Caco-2 (cell line): Measurements from ENCODE around the gene LRP3. TPM values are rescaled to one million over a fixed set of nuclear protein-coding genes. Genes with fewer than 3 reads are reported as not detected.

Experiments used
- BruUV-seq: library from RNA; stranded (reverse); fragments of 400-500 nt; replicated peaks from 2 replicates; lab custom pipeline; 2021; lab: Mats Ljungman, UMichigan
- CTCF ChIA-PET: fragments of 300-600 bp; sonication (Branson Sonifier 250); formaldehyde crosslinking; loops from one replicate; lab custom pipeline; 2022; ENCODE audit warnings: antibody characterized with exemption; lab: Charles Lee
- POLR2A ChIA-PET: fragments of 300-600 bp; sonication (Branson Sonifier 250); formaldehyde crosslinking; loops from one replicate; lab custom pipeline; 2022; ENCODE audit warnings: antibody characterized with exemption; lab: Charles Lee
- DNase-seq, 2 experiments: peaks; one replicate each; pipeline versions ENCODE4 v3.0.0 to v3.0.0-alpha.2; 2020 to 2022
- H3K27me3 ChIP-seq: replicated peaks from 2 replicates; pipeline ENCODE4 v1.6.0; 2011; ENCODE audit warnings: low read length; ENCODE audit not compliant: control insufficient read depth, insufficient read depth
- H3K36me3 ChIP-seq: 2 replicates; pipeline ENCODE4 v1.5.1; 2011; ENCODE audit warnings: low read length; ENCODE audit not compliant: control insufficient read depth, insufficient read depth
- H3K4me1 ChIP-seq: fragments of 250-450 bp; sonication (Bioruptor Pico); 2 replicates; pipeline ENCODE4 v1.5.1; 2020; ENCODE audit warnings: mild to moderate bottlenecking
- H3K4me3 ChIP-seq: 2 replicates; pipeline ENCODE4 v1.5.1; 2011; ENCODE audit warnings: low read depth, mild to moderate bottlenecking, control low read depth, low read length
- H3K9me3 ChIP-seq: fragments of 250-450 bp; sonication (Bioruptor Pico); 2 replicates; pipeline ENCODE4 v1.5.1; 2020; ENCODE audit warnings: mild to moderate bottlenecking, moderate library complexity
- H3K27ac Mint-ChIP-seq: one replicate; pipeline ENCODE4 v1.8.0; 2022; ENCODE audit warnings: mixed read lengths; ENCODE audit not compliant: unreplicated experiment
- H3K27me3 Mint-ChIP-seq: one replicate; pipeline ENCODE4 v1.8.0; 2022; ENCODE audit warnings: mixed read lengths; ENCODE audit not compliant: insufficient read depth, unreplicated experiment
- H3K36me3 Mint-ChIP-seq: one replicate; pipeline ENCODE4 v1.8.0; 2022; ENCODE audit warnings: mild to moderate bottlenecking, mixed read lengths; ENCODE audit not compliant: insufficient read depth, unreplicated experiment
- H3K4me1 Mint-ChIP-seq: one replicate; pipeline ENCODE4 v1.8.0; 2022; ENCODE audit warnings: low read depth, mixed read lengths; ENCODE audit not compliant: unreplicated experiment
- H3K4me3 Mint-ChIP-seq: one replicate; pipeline ENCODE4 v1.8.0; 2022; ENCODE audit warnings: mild to moderate bottlenecking, moderate library complexity, mixed read lengths; ENCODE audit not compliant: unreplicated experiment
- H3K9me3 Mint-ChIP-seq: one replicate; pipeline ENCODE4 v1.8.0; 2022; ENCODE audit warnings: mixed read lengths; ENCODE audit not compliant: unreplicated experiment
- CTCF ChIP-seq, 2 experiments: fragments of 200-600 bp in 1 of 2; IDR thresholded peaks; 1 replicate in 1 of 2; 2 replicates in 1 of 2; pipeline versions ENCODE4 v1.5.1 to v1.8.0; 2011 to 2022; ENCODE audit warnings: antibody characterized with exemption in 1 of 2, control low read depth in 1 of 2, inconsistent platforms in 1 of 2, low read depth in 1 of 2, low read length in 1 of 2, mild to moderate bottlenecking in 1 of 2, moderate library complexity in 1 of 2; ENCODE audit not compliant: insufficient read depth in 1 of 2, severe bottlenecking in 1 of 2, unreplicated experiment in 1 of 2
- intact Hi-C: fragments of 100-400 bp; cut with micrococcal nuclease; formaldehyde crosslinking; loops from one replicate; pipeline ENCODE4 v1.10.0; 2022; ENCODE audit not compliant: unreplicated experiment
- total RNA-seq: library from RNA; stranded (reverse); gene quantifications from 2 replicates; pipeline ENCODE4 v1.2.3, GENCODE V29; 2022

Gene LRP3
- total RNA-seq, 1 experiment from 2014 or later = 22.8 TPM

- Histone ChIP-seq H3K4me3 (no peak overlapping the region), H3K9me3 (peaks cover 7% of the 10 kb centered on the region; the same call in 1 of the 2 replicates), H3K27me3 (no peaks in the 10 kb centered on the region), H3K4me1 (peaks cover 22% of the 10 kb centered on the region; the same call in 1 of the 2 replicates), H3K36me3 (no peaks in the 10 kb centered on the region)
- intact Hi-C loops = loop anchor here (5.0 kb wide), 1 partner anchor 44 kb away; no protein-coding TSS in a partner anchor
- Mint-ChIP-seq H3K36me3 (no peaks in the 10 kb centered on the region), H3K4me1 (peaks cover 6% of the 10 kb centered on the region), H3K9me3 (no peaks in the 10 kb centered on the region), H3K27me3 (no peaks in the 10 kb centered on the region), H3K4me3 (no peak overlapping the region), H3K27ac (no peak overlapping the region)
- no TSS peak for BruUV-seq
- DNase-seq = no peak
- POLR2A ChIA-PET = no interaction called here
- CTCF ChIA-PET = interaction anchor here (0.9 kb wide), 1 partner anchor 155 kb away, joined by 4 read pairs; no protein-coding TSS in a partner anchor
- TF ChIP-seq CTCF (IDR thresholded peaks at IDR 0.05; ENCODE audit: insufficient read depth in 1 of 2, low read depth in 1 of 2, low read length in 1 of 2, severe bottlenecking in 1 of 2, unreplicated experiment in 1 of 2) = no peak
Observed at GRCh38 chr19:33248553-33248953, 54.4 kb downstream of the LRP3 start.

GRCh38 chr19:33248954-33249613, 55.0 kb downstream of the LRP3 start:
- Histone ChIP-seq H3K9me3 (peaks cover 7% of the 10 kb centered on the region; the same call in 1 of the 2 replicates), H3K36me3 (no peaks in the 10 kb centered on the region), H3K27me3 (no peaks in the 10 kb centered on the region), H3K4me1 (peaks cover 22% of the 10 kb centered on the region; the same call in 1 of the 2 replicates), H3K4me3 (no peak overlapping the region)
- Mint-ChIP-seq H3K4me3 (no peak overlapping the region), H3K36me3 (no peaks in the 10 kb centered on the region), H3K27ac (no peak overlapping the region), H3K9me3 (no peaks in the 10 kb centered on the region), H3K4me1 (peaks cover 4% of the 10 kb centered on the region), H3K27me3 (no peaks in the 10 kb centered on the region)
- ChIA-PET POLR2A (no interaction called here), CTCF (interaction anchor here (0.5 to 0.9 kb wide), 3 partner anchors 154 to 498 kb away, joined by 3 to 4 read pairs (median 4); no protein-coding TSS in a partner anchor)
- peak in 1 of 2 experiments; percentile 43 for DNase-seq
- intact Hi-C loops = loop anchor here (5.0 kb wide), 1 partner anchor 43 kb away; no protein-coding TSS in a partner anchor
- no TSS peak for BruUV-seq
- no peak for TF ChIP-seq CTCF (IDR thresholded peaks at IDR 0.05; ENCODE audit: insufficient read depth in 1 of 2, low read depth in 1 of 2, low read length in 1 of 2, severe bottlenecking in 1 of 2, unreplicated experiment in 1 of 2)

- TF ChIP-seq CTCF (IDR thresholded peaks at IDR 0.05; ENCODE audit: insufficient read depth in 1 of 2, low read depth in 1 of 2, low read length in 1 of 2, severe bottlenecking in 1 of 2, unreplicated experiment in 1 of 2) = no peak
- Mint-ChIP-seq H3K4me3 (no peak overlapping the region), H3K4me1 (no peaks in the 10 kb centered on the region), H3K27me3 (no peaks in the 10 kb centered on the region), H3K36me3 (no peaks in the 10 kb centered on the region), H3K27ac (no peak overlapping the region), H3K9me3 (no peaks in the 10 kb centered on the region)
- Histone ChIP-seq H3K4me3 (no peak overlapping the region), H3K27me3 (no peaks in the 10 kb centered on the region), H3K4me1 (peaks cover 22% of the 10 kb centered on the region; the same call in 1 of the 2 replicates), H3K9me3 (peaks cover 7% of the 10 kb centered on the region; the same call in 1 of the 2 replicates), H3K36me3 (no peaks in the 10 kb centered on the region)
- no peak for DNase-seq
- CTCF ChIA-PET = interaction anchor here (0.5 to 0.9 kb wide), 3 partner anchors 154 to 497 kb away, joined by 3 to 4 read pairs (median 4); no protein-coding TSS in a partner anchor
- POLR2A ChIA-PET = no interaction called here
- no TSS peak for BruUV-seq
- intact Hi-C loops = loop anchor here (5.0 kb wide), 1 partner anchor 42 kb away; no protein-coding TSS in a partner anchor
Observed at GRCh38 chr19:33249740-33250366, 55.7 kb downstream of the LRP3 start.
